Activated B cell treated with CpG ODN at 0.5 μM for 24 hours (primary cell): ENCODE measurements around the gene OR8B12. TPM values are rescaled to one million over a fixed set of nuclear protein-coding genes. Genes with fewer than 3 reads are reported as not detected.
"Not testable (repeated sequence)": the region's sequence is repeated elsewhere in the genome, so short reads cannot be mapped to it uniquely, and the experiment has no call there.

ENCODE experiments used
- ATAC-seq: fragments of 200-7000 bp; cut with Tn5 transposase; one replicate; pipeline ENCODE4 v1.10.0; 2021; ENCODE audit warnings: low read depth, mild to moderate bottlenecking, moderate library complexity
- CTCF ChIA-PET: fragments of 350-600 bp; sonication (Branson Sonifier 250); formaldehyde crosslinking; loops from one replicate; lab custom pipeline; 2021; ENCODE audit warnings: antibody characterized with exemption; lab: Charles Lee
- POLR2A ChIA-PET: fragments of 350-600 bp; sonication (Branson Sonifier 250); formaldehyde crosslinking; loops from one replicate; lab custom pipeline; 2021; ENCODE audit warnings: antibody characterized with exemption; lab: Charles Lee
- DNase-seq: peaks from one replicate; pipeline ENCODE4 v3.0.0; 2022
- H3K27ac Mint-ChIP-seq: one replicate; pipeline ENCODE4 v1.8.0; 2020; ENCODE audit warnings: mixed read lengths
- H3K27me3 Mint-ChIP-seq: one replicate; pipeline ENCODE4 v1.8.0; 2021; ENCODE audit warnings: mixed read lengths
- H3K36me3 Mint-ChIP-seq: one replicate; pipeline ENCODE4 v1.8.0; 2021; ENCODE audit warnings: low read depth, mixed read lengths
- H3K4me1 Mint-ChIP-seq: one replicate; pipeline ENCODE4 v1.8.0; 2021; ENCODE audit warnings: mixed read lengths
- H3K4me3 Mint-ChIP-seq: one replicate; pipeline ENCODE4 v1.8.0; 2020; ENCODE audit warnings: mild to moderate bottlenecking, mixed read lengths
- H3K9me3 Mint-ChIP-seq: one replicate; pipeline ENCODE4 v1.8.0; 2020; ENCODE audit warnings: mixed read lengths
- CTCF ChIP-seq: fragments of 200-600 bp; IDR thresholded peaks from one replicate; pipeline ENCODE4 v1.8.0; 2022; ENCODE audit warnings: antibody characterized with exemption, mild to moderate bottlenecking
- intact Hi-C: fragments of 100-400 bp; cut with micrococcal nuclease; formaldehyde crosslinking; loops from one replicate; pipeline ENCODE4 v1.15.1; 2024
- total RNA-seq: library from RNA; stranded (reverse); gene quantifications from 2 replicates; pipeline ENCODE4 v1.2.3, GENCODE V29; 2022

The OR8B12 gene
- total RNA-seq, 1 donor from 2014 or later: not detected

GRCh38 chr11:124517314-124517713, 26.1 kb downstream of the OR8B12 start:
- CTCF ChIA-PET: no interaction called here
- H3K4me1 Mint-ChIP-seq: no peaks in the 10 kb centered on the region
- H3K4me3 Mint-ChIP-seq: no peak overlapping the region
- H3K9me3 Mint-ChIP-seq: no peaks in the 10 kb centered on the region
- H3K36me3 Mint-ChIP-seq: no peaks in the 10 kb centered on the region
- peaks cover 2% of the 10 kb centered on the region for H3K27me3 Mint-ChIP-seq
- POLR2A ChIA-PET: no interaction called here
- no peak for DNase-seq
- H3K27ac Mint-ChIP-seq: no peak overlapping the region
- no peak for ATAC-seq
- intact Hi-C loops: no loop called here
- no peak for TF ChIP-seq CTCF

GRCh38 chr11:124514675-124515074, 28.8 kb downstream of the OR8B12 start:
- H3K4me1 Mint-ChIP-seq, H3K27ac Mint-ChIP-seq, H3K9me3 Mint-ChIP-seq, intact Hi-C loops, H3K27me3 Mint-ChIP-seq, DNase-seq, POLR2A ChIA-PET, ATAC-seq, H3K36me3 Mint-ChIP-seq, CTCF ChIA-PET, H3K4me3 Mint-ChIP-seq: not testable (repeated sequence)

GRCh38 chr11:124514131-124514530, 29.3 kb downstream of the OR8B12 start:
- CTCF ChIA-PET: no interaction called here
- Mint-ChIP-seq H3K36me3 (no peaks in the 10 kb centered on the region), H3K4me1 (no peaks in the 10 kb centered on the region), H3K27me3 (no peaks in the 10 kb centered on the region), H3K4me3 (no peak overlapping the region), H3K9me3 (no peaks in the 10 kb centered on the region), H3K27ac (no peak overlapping the region)
- no peak for TF ChIP-seq CTCF
- ATAC-seq (no peak), DNase-seq (no peak)
- intact Hi-C loops: no loop called here
- POLR2A ChIA-PET: no interaction called here

GRCh38 chr11:124511745-124512144, 31.7 kb downstream of the OR8B12 start:
- no peaks in the 10 kb centered on the region for H3K36me3 Mint-ChIP-seq
- H3K4me1 Mint-ChIP-seq: no peaks in the 10 kb centered on the region
- intact Hi-C loops: no loop called here
- TF ChIP-seq CTCF: no peak
- H3K9me3 Mint-ChIP-seq: peaks cover 10% of the 10 kb centered on the region
- H3K27me3 Mint-ChIP-seq: no peaks in the 10 kb centered on the region
- H3K4me3 Mint-ChIP-seq: no peak overlapping the region
- ATAC-seq (no peak), DNase-seq (no peak)
- H3K27ac Mint-ChIP-seq: no peak overlapping the region
- ChIA-PET CTCF (no interaction called here), POLR2A (no interaction called here)

GRCh38 chr11:124510279-124510678, 33.2 kb downstream of the OR8B12 start:
- Mint-ChIP-seq H3K27me3 (no peaks in the 10 kb centered on the region), H3K4me1 (no peaks in the 10 kb centered on the region), H3K9me3 (peaks cover 10% of the 10 kb centered on the region), H3K4me3 (no peak overlapping the region), H3K27ac (no peak overlapping the region), H3K36me3 (no peaks in the 10 kb centered on the region)
- ATAC-seq (no peak), DNase-seq (no peak)
- POLR2A ChIA-PET: no interaction called here
- CTCF ChIA-PET: no interaction called here
- no peak for TF ChIP-seq CTCF
- intact Hi-C loops: no loop called here

- ATAC-seq (no peak), DNase-seq (no peak)
- no peaks in the 10 kb centered on the region for H3K9me3 Mint-ChIP-seq
- ChIA-PET POLR2A (no interaction called here), CTCF (no interaction called here)
- H3K36me3 Mint-ChIP-seq: no peaks in the 10 kb centered on the region
- no peak overlapping the region for H3K4me3 Mint-ChIP-seq
- intact Hi-C loops: no loop called here
- H3K27ac Mint-ChIP-seq: no peak overlapping the region
- H3K27me3 Mint-ChIP-seq: no peaks in the 10 kb centered on the region
- H3K4me1 Mint-ChIP-seq: no peaks in the 10 kb centered on the region
- no peak for TF ChIP-seq CTCF
Observed at GRCh38 chr11:124499711-124500110, 43.7 kb downstream of the OR8B12 start.
